ENCODE measurements around the gene GHITM. TPM values are rescaled to one million over a fixed set of nuclear protein-coding genes. Genes with fewer than 3 reads are reported as not detected.

The GHITM gene
- polyA plus RNA-seq, 3 donors = 91.4 to 363 (median 312) TPM

DNA sequence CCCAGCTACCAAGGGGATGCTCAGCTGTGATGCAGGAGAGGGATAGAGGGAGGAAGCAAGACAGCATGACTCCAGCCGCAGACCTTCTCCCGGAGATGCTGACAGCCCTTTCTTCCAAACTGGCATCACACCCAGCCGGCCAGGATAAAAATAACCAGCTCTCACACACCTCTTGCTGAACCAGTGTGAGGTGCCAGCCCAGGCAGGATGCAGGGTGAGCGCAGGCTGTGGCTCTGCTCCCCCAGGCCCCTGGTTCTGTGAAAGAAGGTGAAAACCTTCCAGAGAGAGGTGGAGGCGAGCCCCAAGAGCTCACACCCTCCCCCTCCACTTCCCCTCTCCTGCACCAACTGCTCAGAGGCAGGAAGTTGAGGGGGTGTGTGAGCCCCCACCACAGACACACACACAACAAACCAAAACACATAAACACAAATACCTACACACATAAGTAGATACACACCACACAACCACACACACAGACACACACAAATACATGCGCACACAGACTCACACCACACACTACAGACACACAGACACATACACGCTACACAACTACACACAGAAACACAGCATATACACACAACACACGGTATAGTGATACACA lies 38.3 kb downstream of the GHITM start:
- no peak overlapping the region for H3K4me2 ChIP-seq (replicated peaks; ENCODE audit: extremely low read depth, low read length, poor library complexity, severe bottlenecking)
- H3K4me3 Mint-ChIP-seq = no peak overlapping the region
- H3K4me1 ChIP-seq (ENCODE audit: control insufficient read depth in 1 of 2, insufficient read depth in 2 of 2, low read length in 2 of 2) = no peaks in the 10 kb centered on the region
- H3K36me3 ChIP-seq (replicated peaks in 1 of 2; ENCODE audit: control insufficient read depth in 1 of 2, insufficient read depth in 2 of 2, low read length in 2 of 2) = no peaks in the 10 kb centered on the region
- no peak overlapping the region for H2AFZ ChIP-seq (ENCODE audit: insufficient read depth, low read depth, low read length, poor library complexity, severe bottlenecking)
- H3K27me3 ChIP-seq (ENCODE audit: control insufficient read depth in 2 of 2, insufficient read depth in 2 of 2, low read length in 2 of 2) = no peaks in the 10 kb centered on the region
- no peak for DNase-seq
- H3K36me3 Mint-ChIP-seq = no peaks in the 10 kb centered on the region
- no peaks in the 10 kb centered on the region for H4K20me1 ChIP-seq (ENCODE audit: insufficient read depth, low read length)
- H3K27me3 Mint-ChIP-seq (ENCODE audit: low read depth in 3 of 3) = no peaks in the 10 kb centered on the region
- no peaks in the 10 kb centered on the region for H3K9me3 ChIP-seq (replicated peaks in 1 of 2; ENCODE audit: control insufficient read depth in 1 of 2, insufficient read depth in 1 of 2, low read length in 2 of 2)
- H3K27ac Mint-ChIP-seq = peak overlapping the region in 1 of 7 donors; percentile 28
- TF ChIP-seq, protein P1, sequence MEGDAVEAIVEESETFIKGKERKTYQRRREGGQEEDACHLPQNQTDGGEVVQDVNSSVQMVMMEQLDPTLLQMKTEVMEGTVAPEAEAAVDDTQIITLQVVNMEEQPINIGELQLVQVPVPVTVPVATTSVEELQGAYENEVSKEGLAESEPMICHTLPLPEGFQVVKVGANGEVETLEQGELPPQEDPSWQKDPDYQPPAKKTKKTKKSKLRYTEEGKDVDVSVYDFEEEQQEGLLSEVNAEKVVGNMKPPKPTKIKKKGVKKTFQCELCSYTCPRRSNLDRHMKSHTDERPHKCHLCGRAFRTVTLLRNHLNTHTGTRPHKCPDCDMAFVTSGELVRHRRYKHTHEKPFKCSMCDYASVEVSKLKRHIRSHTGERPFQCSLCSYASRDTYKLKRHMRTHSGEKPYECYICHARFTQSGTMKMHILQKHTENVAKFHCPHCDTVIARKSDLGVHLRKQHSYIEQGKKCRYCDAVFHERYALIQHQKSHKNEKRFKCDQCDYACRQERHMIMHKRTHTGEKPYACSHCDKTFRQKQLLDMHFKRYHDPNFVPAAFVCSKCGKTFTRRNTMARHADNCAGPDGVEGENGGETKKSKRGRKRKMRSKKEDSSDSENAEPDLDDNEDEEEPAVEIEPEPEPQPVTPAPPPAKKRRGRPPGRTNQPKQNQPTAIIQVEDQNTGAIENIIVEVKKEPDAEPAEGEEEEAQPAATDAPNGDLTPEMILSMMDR (IDR thresholded peaks at IDR 0.05) = no peak
- no peak overlapping the region for H3K27ac ChIP-seq (ENCODE audit: low read depth in 1 of 2, low read length in 2 of 2)
- peaks cover 0 to 9% (median 3%) of the 10 kb centered on the region in 7 donors for H3K9me3 Mint-ChIP-seq
- 47% methylated on average over 6 of the region's 8 CpGs for WGBS (ENCODE audit: insufficient coverage)
- H3K4me1 Mint-ChIP-seq = no peaks in the 10 kb centered on the region
- intact Hi-C loops (cut with micrococcal nuclease) = no loop called here
- H3K4me3 ChIP-seq (replicated peaks in 1 of 3; ENCODE audit: low read depth in 2 of 3, low read length in 3 of 3) = no peak overlapping the region
- no peak overlapping the region for H3K9ac ChIP-seq (ENCODE audit: insufficient read depth, low read length, poor library complexity, severe bottlenecking)
- no peaks in the 10 kb centered on the region for H3K79me2 ChIP-seq (ENCODE audit: insufficient read depth, low read length)

DNA sequence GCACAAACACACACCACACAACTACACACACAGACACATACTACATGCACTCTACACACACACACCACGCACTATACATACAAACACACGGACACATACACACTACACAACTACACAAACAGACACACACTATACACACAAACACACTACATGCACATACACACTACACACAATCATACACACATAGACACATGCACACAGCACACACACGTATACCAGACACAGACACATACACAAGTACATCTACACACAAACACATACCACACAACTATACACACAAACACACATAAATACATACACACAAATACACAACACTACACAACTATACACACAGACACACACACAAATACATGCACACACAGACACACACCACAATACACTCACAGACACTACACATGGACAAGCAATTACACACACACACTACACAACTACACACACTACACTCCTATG lies 38.9 kb downstream of the GHITM start:
- TF ChIP-seq, protein P1 (IDR thresholded peaks at IDR 0.05) = no peak
- no peak overlapping the region for H3K9ac ChIP-seq (ENCODE audit: insufficient read depth, low read length, poor library complexity, severe bottlenecking)
- H3K4me3 Mint-ChIP-seq = no peak overlapping the region
- no peaks in the 10 kb centered on the region for H3K9me3 ChIP-seq (replicated peaks in 1 of 2; ENCODE audit: control insufficient read depth in 1 of 2, insufficient read depth in 1 of 2, low read length in 2 of 2)
- no peaks in the 10 kb centered on the region for H3K27me3 Mint-ChIP-seq (ENCODE audit: low read depth in 3 of 3)
- no peaks in the 10 kb centered on the region for H3K27me3 ChIP-seq (ENCODE audit: control insufficient read depth in 2 of 2, insufficient read depth in 2 of 2, low read length in 2 of 2)
- no peak for DNase-seq
- no peak overlapping the region for H3K27ac ChIP-seq (ENCODE audit: low read depth in 1 of 2, low read length in 2 of 2)
- H3K4me3 ChIP-seq (replicated peaks in 1 of 3; ENCODE audit: low read depth in 2 of 3, low read length in 3 of 3) = no peak overlapping the region
- H4K20me1 ChIP-seq (ENCODE audit: insufficient read depth, low read length) = no peaks in the 10 kb centered on the region
- peaks cover 0 to 9% (median 3%) of the 10 kb centered on the region in 7 donors for H3K9me3 Mint-ChIP-seq
- no peaks in the 10 kb centered on the region for H3K4me1 Mint-ChIP-seq
- no peak overlapping the region for H2AFZ ChIP-seq (ENCODE audit: insufficient read depth, low read depth, low read length, poor library complexity, severe bottlenecking)
- no peak overlapping the region for H3K27ac Mint-ChIP-seq
- no peaks in the 10 kb centered on the region for H3K79me2 ChIP-seq (ENCODE audit: insufficient read depth, low read length)
- intact Hi-C loops (cut with micrococcal nuclease) = no loop called here
- 98% methylated on average over 3 of the region's 3 CpGs for WGBS (ENCODE audit: insufficient coverage)
- H3K36me3 Mint-ChIP-seq = no peaks in the 10 kb centered on the region
- H3K4me2 ChIP-seq (replicated peaks; ENCODE audit: extremely low read depth, low read length, poor library complexity, severe bottlenecking) = no peak overlapping the region
- no peaks in the 10 kb centered on the region for H3K4me1 ChIP-seq (ENCODE audit: control insufficient read depth in 1 of 2, insufficient read depth in 2 of 2, low read length in 2 of 2)
- no peaks in the 10 kb centered on the region for H3K36me3 ChIP-seq (replicated peaks in 1 of 2; ENCODE audit: control insufficient read depth in 1 of 2, insufficient read depth in 2 of 2, low read length in 2 of 2)
